Measurements from ENCODE around the gene TASOR2. TPM values are rescaled to one million over a fixed set of nuclear protein-coding genes. Genes with fewer than 3 reads are reported as not detected.

Gene TASOR2
- polyA plus RNA-seq, 1 donor from 2014 or later: 28.6 TPM

DNA sequence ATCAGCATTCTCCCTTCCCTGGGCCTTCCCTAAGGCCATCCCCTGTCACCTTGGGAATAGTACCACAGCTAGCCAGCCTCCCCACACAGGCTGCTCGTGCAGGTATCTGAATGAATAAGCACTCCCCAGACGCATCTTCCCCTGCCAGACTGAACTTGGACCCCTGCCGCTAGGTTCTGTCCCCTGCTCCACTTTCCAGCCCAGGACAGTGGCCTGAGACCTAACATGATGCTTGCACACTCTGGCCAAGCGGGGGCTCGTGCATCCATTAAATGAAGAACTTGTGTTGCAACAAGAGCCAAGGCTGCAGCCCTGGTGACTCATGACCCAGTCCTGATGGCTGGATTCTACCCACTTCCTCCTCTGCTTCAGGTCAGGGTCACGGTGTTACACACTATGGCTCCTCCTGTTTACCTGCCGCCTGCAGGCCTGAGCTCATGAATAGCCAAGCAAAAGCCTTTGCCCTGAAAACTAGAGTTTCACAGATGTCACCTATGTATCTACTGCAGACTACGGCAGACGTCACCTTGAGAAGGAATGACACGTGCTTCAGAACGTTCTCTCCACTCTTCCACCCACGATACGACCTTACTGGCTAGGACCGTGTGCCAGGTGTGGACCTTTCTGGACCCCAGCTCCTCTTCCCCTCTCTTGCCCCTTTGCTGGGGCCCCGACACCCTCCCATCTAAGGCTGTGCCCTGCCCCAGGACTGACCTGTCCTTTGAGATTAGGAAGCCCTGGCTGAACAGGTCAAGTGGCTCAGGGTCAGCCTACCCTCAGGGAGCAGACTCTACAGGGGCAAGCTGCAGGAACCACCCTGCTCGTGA, 24.7 kb upstream of the TASOR2 start (continued):
- TF ChIP-seq POLR2AphosphoS5 (IDR thresholded peaks at IDR 0.05): no peak

DNA sequence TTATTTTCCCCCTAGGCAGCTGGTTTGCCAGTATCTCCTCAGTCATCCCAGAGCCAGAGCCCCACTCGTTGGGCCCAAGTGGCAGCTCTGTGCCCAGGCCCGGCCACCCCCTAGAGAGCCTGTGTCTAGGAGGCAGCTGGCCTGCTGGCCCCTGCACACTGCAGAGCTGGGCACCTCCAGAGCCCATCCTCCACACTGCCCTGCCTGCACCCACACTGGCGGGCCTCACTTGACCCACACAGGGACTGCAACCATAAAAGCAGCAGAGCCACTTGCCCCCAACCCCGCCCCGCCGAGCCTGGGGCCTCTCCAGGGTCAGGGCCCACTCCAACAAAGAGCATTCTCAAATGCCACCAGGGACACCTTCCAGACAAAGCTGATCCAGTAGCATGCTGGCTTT, 23.6 kb upstream of the TASOR2 start:
- H2AFZ ChIP-seq (ENCODE audit: low read depth, low read length): no peak overlapping the region
- H4K20me1 ChIP-seq (ENCODE audit: insufficient read depth): no peaks in the 10 kb centered on the region
- no peaks in the 10 kb centered on the region for H3K36me3 ChIP-seq (ENCODE audit: insufficient read depth, low read length)
- no peaks in the 10 kb centered on the region for H3K9me3 ChIP-seq (ENCODE audit: low read length)
- peaks cover 7% of the 10 kb centered on the region for H3K27me3 ChIP-seq (ENCODE audit: insufficient read depth, low read depth, low read length)
- no peaks in the 10 kb centered on the region for H3F3A ChIP-seq (ENCODE audit: insufficient read depth, low read length, poor library complexity, severe bottlenecking)
- H3K79me2 ChIP-seq (replicated peaks; ENCODE audit: insufficient read depth, low read length): no peaks in the 10 kb centered on the region
- no peak overlapping the region for H3K27ac ChIP-seq (ENCODE audit: low read length)
- H3K9ac ChIP-seq (ENCODE audit: low read length): no peak overlapping the region
- H3K9me2 ChIP-seq (ENCODE audit: insufficient read depth, low read length): no peaks in the 10 kb centered on the region
- TF ChIP-seq POLR2AphosphoS5 (IDR thresholded peaks at IDR 0.05) (no peak), EZH2 (IDR thresholded peaks at IDR 0.05; ENCODE audit: borderline replicate concordance, insufficient read depth, low read length, poor library complexity, severe bottlenecking) (no peak), RAD21 (conservative IDR thresholded peaks at IDR 0.05) (no peak), SMC3 (conservative IDR thresholded peaks at IDR 0.05; ENCODE audit: poor library complexity) (no peak), CTCF (IDR thresholded peaks at IDR 0.05; ENCODE audit: poor library complexity, severe bottlenecking) (no peak), EP300 (conservative IDR thresholded peaks at IDR 0.05; ENCODE audit: poor library complexity, severe bottlenecking) (no peak), TAF1 (IDR thresholded peaks at IDR 0.05; ENCODE audit: low read depth) (no peak), MXI1 (conservative IDR thresholded peaks at IDR 0.05; ENCODE audit: poor library complexity, severe bottlenecking) (no peak)
- TF ChIP-seq, protein P1, sequence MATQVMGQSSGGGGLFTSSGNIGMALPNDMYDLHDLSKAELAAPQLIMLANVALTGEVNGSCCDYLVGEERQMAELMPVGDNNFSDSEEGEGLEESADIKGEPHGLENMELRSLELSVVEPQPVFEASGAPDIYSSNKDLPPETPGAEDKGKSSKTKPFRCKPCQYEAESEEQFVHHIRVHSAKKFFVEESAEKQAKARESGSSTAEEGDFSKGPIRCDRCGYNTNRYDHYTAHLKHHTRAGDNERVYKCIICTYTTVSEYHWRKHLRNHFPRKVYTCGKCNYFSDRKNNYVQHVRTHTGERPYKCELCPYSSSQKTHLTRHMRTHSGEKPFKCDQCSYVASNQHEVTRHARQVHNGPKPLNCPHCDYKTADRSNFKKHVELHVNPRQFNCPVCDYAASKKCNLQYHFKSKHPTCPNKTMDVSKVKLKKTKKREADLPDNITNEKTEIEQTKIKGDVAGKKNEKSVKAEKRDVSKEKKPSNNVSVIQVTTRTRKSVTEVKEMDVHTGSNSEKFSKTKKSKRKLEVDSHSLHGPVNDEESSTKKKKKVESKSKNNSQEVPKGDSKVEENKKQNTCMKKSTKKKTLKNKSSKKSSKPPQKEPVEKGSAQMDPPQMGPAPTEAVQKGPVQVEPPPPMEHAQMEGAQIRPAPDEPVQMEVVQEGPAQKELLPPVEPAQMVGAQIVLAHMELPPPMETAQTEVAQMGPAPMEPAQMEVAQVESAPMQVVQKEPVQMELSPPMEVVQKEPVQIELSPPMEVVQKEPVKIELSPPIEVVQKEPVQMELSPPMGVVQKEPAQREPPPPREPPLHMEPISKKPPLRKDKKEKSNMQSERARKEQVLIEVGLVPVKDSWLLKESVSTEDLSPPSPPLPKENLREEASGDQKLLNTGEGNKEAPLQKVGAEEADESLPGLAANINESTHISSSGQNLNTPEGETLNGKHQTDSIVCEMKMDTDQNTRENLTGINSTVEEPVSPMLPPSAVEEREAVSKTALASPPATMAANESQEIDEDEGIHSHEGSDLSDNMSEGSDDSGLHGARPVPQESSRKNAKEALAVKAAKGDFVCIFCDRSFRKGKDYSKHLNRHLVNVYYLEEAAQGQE (IDR thresholded peaks at IDR 0.05; ENCODE audit: borderline replicate concordance): no peak
- no peak overlapping the region for H3K4me3 ChIP-seq (ENCODE audit: low read length)
- no peak overlapping the region for H3K4me2 ChIP-seq (ENCODE audit: low read length)
